Parathyroid adenoma (tissue), 2 donors: ENCODE data around the gene FUS.
"Not testable (repeated sequence)": the region's sequence is repeated elsewhere in the genome, so short reads cannot be mapped to it uniquely, and the experiment has no call there.

Experiments used
- H2AFZ ChIP-seq: fragments of 300-600 bp; sonication (generic); one replicate; pipeline ENCODE4 v1.7.0; 2017; ENCODE audit warnings: antibody characterized with exemption, mild to moderate bottlenecking
- H3K27ac ChIP-seq: fragments of 300-600 bp; sonication (generic); one replicate; pipeline ENCODE4 v1.7.0; 2017
- H3K27me3 ChIP-seq: fragments of 300-600 bp; sonication (generic); one replicate; pipeline ENCODE4 v1.7.0; 2017; ENCODE audit warnings: low read length; ENCODE audit not compliant: control insufficient read depth, insufficient read depth
- H3K36me3 ChIP-seq: fragments of 300-600 bp; sonication (generic); one replicate; pipeline ENCODE4 v1.7.0; 2017; ENCODE audit warnings: low read length; ENCODE audit not compliant: control insufficient read depth, insufficient read depth
- H3K4me1 ChIP-seq: fragments of 300-600 bp; sonication (generic); one replicate; pipeline ENCODE4 v1.7.0; 2017; ENCODE audit warnings: control low read depth
- H3K4me2 ChIP-seq: fragments of 300-600 bp; sonication (generic); one replicate; pipeline ENCODE4 v1.7.0; 2017; ENCODE audit warnings: low read length
- H3K4me3 ChIP-seq: fragments of 300-600 bp; sonication (generic); one replicate; pipeline ENCODE4 v1.7.0; 2017; ENCODE audit warnings: low read depth, low read length
- H3K79me2 ChIP-seq: fragments of 300-600 bp; sonication (generic); one replicate; pipeline ENCODE4 v1.7.0; 2017; ENCODE audit warnings: control low read depth
- H3K9ac ChIP-seq: fragments of 300-600 bp; sonication (generic); one replicate; pipeline ENCODE4 v1.7.0; 2017; ENCODE audit warnings: mild to moderate bottlenecking
- H3K9me3 ChIP-seq: fragments of 300-600 bp; sonication (generic); one replicate; pipeline ENCODE4 v1.7.0; 2017; ENCODE audit warnings: low read length; ENCODE audit not compliant: control insufficient read depth
- TF ChIP-seq, protein P1 (sequence below): fragments of 300-600 bp; sonication (generic); IDR thresholded peaks from one replicate; pipeline ENCODE4 v1.7.0; 2017; ENCODE audit warnings: antibody characterized with exemption, mild to moderate bottlenecking
- donor health status: primary hyperparathyroidism.

FUS gene

DNA sequence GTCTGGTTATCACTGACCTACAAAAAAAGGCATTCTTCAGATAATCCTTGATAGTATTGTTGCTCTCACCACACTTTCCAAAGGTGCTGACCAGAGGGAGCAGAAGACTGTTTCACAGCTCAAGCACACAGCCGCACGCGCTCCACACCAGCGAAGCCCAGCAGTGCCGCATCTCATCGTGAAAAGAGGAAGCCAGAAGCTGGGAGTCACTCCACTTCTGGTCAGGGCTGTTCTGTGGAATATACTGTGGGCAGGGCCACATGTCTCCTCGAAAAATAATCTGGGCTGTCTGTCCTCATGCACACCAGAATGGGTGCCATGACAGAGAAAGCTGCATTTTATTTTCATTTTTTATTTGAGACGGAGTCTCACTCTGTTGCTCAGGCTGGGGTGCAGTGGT lies 22.8 kb upstream of the FUS start:
- Histone ChIP-seq H3K4me1 (no peaks in the 10 kb centered on the region), H3K9me3 (no peaks in the 10 kb centered on the region), H3K36me3 (no peaks in the 10 kb centered on the region), H3K4me3 (no peak overlapping the region), H3K79me2 (no peaks in the 10 kb centered on the region), H3K9ac (no peak overlapping the region), H3K27ac (no peak overlapping the region), H3K4me2 (peak overlapping the region; percentile 17), H2AFZ (peak overlapping the region; percentile 19), H3K27me3 (no peaks in the 10 kb centered on the region)
- TF ChIP-seq, protein P1, sequence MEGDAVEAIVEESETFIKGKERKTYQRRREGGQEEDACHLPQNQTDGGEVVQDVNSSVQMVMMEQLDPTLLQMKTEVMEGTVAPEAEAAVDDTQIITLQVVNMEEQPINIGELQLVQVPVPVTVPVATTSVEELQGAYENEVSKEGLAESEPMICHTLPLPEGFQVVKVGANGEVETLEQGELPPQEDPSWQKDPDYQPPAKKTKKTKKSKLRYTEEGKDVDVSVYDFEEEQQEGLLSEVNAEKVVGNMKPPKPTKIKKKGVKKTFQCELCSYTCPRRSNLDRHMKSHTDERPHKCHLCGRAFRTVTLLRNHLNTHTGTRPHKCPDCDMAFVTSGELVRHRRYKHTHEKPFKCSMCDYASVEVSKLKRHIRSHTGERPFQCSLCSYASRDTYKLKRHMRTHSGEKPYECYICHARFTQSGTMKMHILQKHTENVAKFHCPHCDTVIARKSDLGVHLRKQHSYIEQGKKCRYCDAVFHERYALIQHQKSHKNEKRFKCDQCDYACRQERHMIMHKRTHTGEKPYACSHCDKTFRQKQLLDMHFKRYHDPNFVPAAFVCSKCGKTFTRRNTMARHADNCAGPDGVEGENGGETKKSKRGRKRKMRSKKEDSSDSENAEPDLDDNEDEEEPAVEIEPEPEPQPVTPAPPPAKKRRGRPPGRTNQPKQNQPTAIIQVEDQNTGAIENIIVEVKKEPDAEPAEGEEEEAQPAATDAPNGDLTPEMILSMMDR, result no peak

DNA sequence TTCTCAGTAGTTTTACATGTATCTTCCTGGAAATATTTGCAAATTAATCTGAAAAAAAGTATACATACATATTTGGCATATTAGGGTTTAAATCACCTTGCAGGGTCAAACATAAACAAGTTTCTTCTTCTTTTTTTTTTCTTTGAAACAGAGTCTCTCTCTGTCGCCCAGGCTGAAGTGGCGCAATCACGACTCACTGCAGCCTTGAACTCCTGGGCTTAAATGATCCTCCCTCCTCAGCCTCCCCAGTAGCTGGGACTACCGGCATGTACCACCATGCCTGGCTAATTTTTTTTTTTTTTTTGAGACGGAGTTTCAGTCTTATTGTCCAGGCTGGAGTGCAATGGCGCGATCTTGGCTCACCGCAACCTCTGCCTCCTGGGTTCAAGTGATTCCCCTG lies 12.6 kb upstream of the FUS start:
- TF ChIP-seq, protein P1, result no peak
- no peak overlapping the region for H3K4me3 ChIP-seq

DNA sequence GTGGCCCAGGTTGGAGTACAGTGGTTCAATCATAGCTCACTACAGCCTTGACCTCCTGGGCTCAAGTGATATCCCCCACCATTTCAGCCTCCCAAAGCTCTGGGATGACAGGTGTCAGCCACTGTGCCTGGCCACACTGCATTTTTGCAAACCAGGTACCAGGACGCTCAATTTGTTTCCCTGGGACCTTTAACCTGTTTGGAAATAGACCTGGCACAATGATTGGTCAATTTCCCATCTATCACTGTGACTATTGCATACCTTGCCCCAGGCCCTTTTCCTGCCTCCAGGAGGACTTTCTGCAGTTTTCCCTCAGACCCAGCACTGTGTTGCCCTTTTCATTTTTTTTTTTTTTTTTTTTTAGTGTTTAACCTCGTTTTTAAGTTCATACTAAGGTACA lies 11.1 kb upstream of the FUS start:
- Histone ChIP-seq H3K27me3 (no peaks in the 10 kb centered on the region), H3K9me3 (no peaks in the 10 kb centered on the region), H3K36me3 (no peaks in the 10 kb centered on the region), H3K27ac (no peak overlapping the region), H3K79me2 (no peaks in the 10 kb centered on the region), H3K9ac (no peak overlapping the region), H3K4me1 (no peaks in the 10 kb centered on the region), H2AFZ (no peak overlapping the region), H3K4me3 (no peak overlapping the region), H3K4me2 (no peak overlapping the region)
- TF ChIP-seq, protein P1, result no peak

More for the DNA sequence above, 12.6 kb upstream of the FUS start:
- no peak overlapping the region for H2AFZ ChIP-seq
- H3K9me3 ChIP-seq, result no peaks in the 10 kb centered on the region
- H3K9ac ChIP-seq, result no peak overlapping the region
- H3K36me3 ChIP-seq, result no peaks in the 10 kb centered on the region
- no peak overlapping the region for H3K27ac ChIP-seq
- no peak overlapping the region for H3K4me2 ChIP-seq
- no peaks in the 10 kb centered on the region for H3K79me2 ChIP-seq
- no peaks in the 10 kb centered on the region for H3K4me1 ChIP-seq
- H3K27me3 ChIP-seq, result no peaks in the 10 kb centered on the region

DNA sequence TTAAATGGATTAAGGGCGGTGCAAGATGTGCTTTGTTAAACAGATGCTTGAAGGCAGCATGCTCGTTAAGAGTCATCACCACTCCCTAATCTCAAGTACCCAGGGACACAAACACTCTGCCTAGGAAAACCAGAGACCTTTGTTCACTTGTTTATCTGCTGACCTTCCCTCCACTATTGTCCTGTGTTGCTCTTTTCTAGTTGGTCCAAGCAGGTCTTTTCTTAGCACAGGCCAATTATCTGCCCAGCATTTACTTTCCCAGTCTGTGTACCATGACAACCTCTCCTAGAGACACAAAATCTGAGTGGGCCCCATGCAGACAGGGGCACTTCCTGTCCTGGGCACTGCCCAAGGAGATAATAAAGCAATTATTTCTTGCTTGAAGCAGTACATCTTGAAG lies 9.9 kb upstream of the FUS start:
- H3K4me1 ChIP-seq, H3K79me2 ChIP-seq, H3K27me3 ChIP-seq, H3K4me2 ChIP-seq, H3K9me3 ChIP-seq, H3K27ac ChIP-seq, H3K36me3 ChIP-seq, H2AFZ ChIP-seq, H3K9ac ChIP-seq, H3K4me3 ChIP-seq: not testable (repeated sequence)

DNA sequence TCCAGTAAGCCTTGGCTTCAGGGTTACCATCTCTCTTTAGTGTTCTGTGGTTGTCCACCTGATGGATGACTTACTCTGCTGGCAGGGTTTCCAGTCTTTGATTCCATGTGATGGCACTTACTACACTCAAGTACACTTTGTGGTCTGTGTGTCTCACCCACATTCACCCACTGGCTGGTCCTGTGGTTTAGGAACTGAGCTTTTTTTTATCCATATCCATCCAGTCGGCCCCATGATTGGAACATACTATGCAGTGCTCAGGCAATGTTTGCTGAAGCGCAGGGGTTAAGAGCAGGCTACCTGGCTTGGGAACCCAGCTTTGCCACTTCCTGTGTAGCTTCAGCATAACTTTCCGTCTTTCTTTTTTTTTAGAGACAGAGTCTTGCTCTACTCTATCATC lies 2.8 kb upstream of the FUS start:
- H3K27ac ChIP-seq, result no peak overlapping the region
- H3K4me1 ChIP-seq, result peaks cover 5% of the 10 kb centered on the region
- TF ChIP-seq, protein P1, result no peak
- H3K4me2 ChIP-seq, result no peak overlapping the region
- peaks cover 22% of the 10 kb centered on the region for H3K79me2 ChIP-seq
- no peaks in the 10 kb centered on the region for H3K36me3 ChIP-seq
- H3K27me3 ChIP-seq, result no peaks in the 10 kb centered on the region
- H3K4me3 ChIP-seq, result no peak overlapping the region
- no peaks in the 10 kb centered on the region for H3K9me3 ChIP-seq
- H2AFZ ChIP-seq, result no peak overlapping the region
- H3K9ac ChIP-seq, result no peak overlapping the region
